ENCODE results near the gene ZNF524. TPM values are rescaled to one million over a fixed set of nuclear protein-coding genes. Genes with fewer than 3 reads are reported as not detected.
A peak's percentile ranks its signal among the peaks of the same experiment; 100 is the strongest.

The ZNF524 gene
- polyA plus RNA-seq, 1 of the 3 experiments (the other 2 are of a cell fraction) = 7.3 TPM

- H3K4me2 ChIP-seq = peak overlapping the region; percentile 96
- H2AFZ ChIP-seq (ENCODE audit: low read depth) = peak overlapping the region; percentile 83; the same call in 1 of the 2 replicates
- H3K4me1 ChIP-seq (ENCODE audit: control insufficient read depth in 1 of 2, insufficient read depth in 2 of 2, low read depth in 1 of 2, low read length in 1 of 2) = peaks cover 13 to 42% of the 10 kb centered on the region in 2 experiments; a peak in 2 of 4 replicates
- TF ChIP-seq ZBTB33 (IDR thresholded peaks at IDR 0.05; ENCODE audit: borderline replicate concordance, low read depth) = no peak
- no peak for TF ChIP-seq YY1 (IDR thresholded peaks at IDR 0.05; ENCODE audit: low read depth)
- TF ChIP-seq FOXJ3 (CRISPR knock-in tag; IDR thresholded peaks at IDR 0.05) = no peak
- no peak for TF ChIP-seq NRF1 (IDR thresholded peaks at IDR 0.05; ENCODE audit: low read depth, low read length)
- TF ChIP-seq FOXM1 (IDR thresholded peaks at IDR 0.05; ENCODE audit: low read depth) = no peak
- CTCF ChIA-PET = interaction anchor here (1.0 to 4.5 kb wide), 5 partner anchors 9 to 506 kb away, joined by 4 to 30 read pairs (median 5); partner anchors contain the start of gene ZNF865
- no peaks in the 10 kb centered on the region for H4K20me1 ChIP-seq (ENCODE audit: insufficient read depth)
- peak overlapping the region; percentile 77 for H3K9ac ChIP-seq
- H3K9me2 ChIP-seq = no peaks in the 10 kb centered on the region
- no peaks in the 10 kb centered on the region for H3K9me3 ChIP-seq
- H3K27me3 ChIP-seq (ENCODE audit: insufficient read depth) = no peaks in the 10 kb centered on the region
- POLR2A ChIA-PET = interaction anchor here (0.9 kb wide), 1 partner anchor 23 kb away, joined by 4 read pairs; the partner anchor contains the start of gene ZNF784
- peaks cover 49% of the 10 kb centered on the region for H3K79me2 ChIP-seq (ENCODE audit: insufficient read depth)
- H3K4me3 ChIP-seq (ENCODE audit: low read depth in 2 of 2, low read length in 1 of 2) = peak overlapping the region; percentile 77 to 82
- WGBS (ENCODE audit: low lambda C conversion rate) = 57% methylated on average over 13 of the region's 14 CpGs
- peaks cover 3 to 27% of the 10 kb centered on the region in 2 experiments for H3K36me3 ChIP-seq (replicated peaks in 1 of 2; ENCODE audit: control insufficient read depth in 1 of 2, insufficient read depth in 2 of 2, low read length in 1 of 2)
- peak; percentile 23 for DNase-seq
- H3F3A ChIP-seq (replicated peaks; ENCODE audit: insufficient read depth) = peaks cover 17% of the 10 kb centered on the region
- H3K27ac ChIP-seq (ENCODE audit: low read depth in 2 of 2, low read length in 1 of 2) = peak overlapping the region; percentile 27 to 94; a peak in 3 of 4 replicates
Measured at GRCh38 chr19:55646889-55647731, 47.0 kb downstream of the ZNF524 start.

- H3K79me2 ChIP-seq (ENCODE audit: insufficient read depth) = peaks cover 41% of the 10 kb centered on the region
- no peaks in the 10 kb centered on the region for H3K27me3 ChIP-seq (ENCODE audit: insufficient read depth)
- WGBS (ENCODE audit: low lambda C conversion rate) = 18% methylated on average over 8 of the region's 87 CpGs
- peaks cover 3 to 30% of the 10 kb centered on the region in 2 experiments for H3K36me3 ChIP-seq (replicated peaks in 1 of 2; ENCODE audit: control insufficient read depth in 1 of 2, insufficient read depth in 2 of 2, low read length in 1 of 2)
- peak; percentile 93 for DNase-seq
- peak within 1 kb of the TSS; percentile 96 for H3K4me2 ChIP-seq
- H3K4me3 ChIP-seq (ENCODE audit: low read depth in 2 of 2, low read length in 1 of 2) = peak within 1 kb of the TSS; percentile 77 to 82
- no peaks in the 10 kb centered on the region for H3K9me3 ChIP-seq
- H3K27ac ChIP-seq (ENCODE audit: low read depth in 2 of 2, low read length in 1 of 2) = peak within 1 kb of the TSS; percentile 27 to 94; a peak in 3 of 4 replicates
- H3K4me1 ChIP-seq (ENCODE audit: control insufficient read depth in 1 of 2, insufficient read depth in 2 of 2, low read depth in 1 of 2, low read length in 1 of 2) = peaks cover 8 to 36% of the 10 kb centered on the region in 2 experiments; a peak in 2 of 4 replicates
- peaks cover 17% of the 10 kb centered on the region for H3F3A ChIP-seq (replicated peaks; ENCODE audit: insufficient read depth)
- no peaks in the 10 kb centered on the region for H4K20me1 ChIP-seq (ENCODE audit: insufficient read depth)
- H2AFZ ChIP-seq (ENCODE audit: low read depth) = peak within 1 kb of the TSS; percentile 83; the same call in 1 of the 2 replicates
- POLR2A ChIA-PET = interaction anchor here (0.9 kb wide), 1 partner anchor 23 kb away, joined by 4 read pairs; the partner anchor contains the start of gene ZNF784
- CTCF ChIA-PET = interaction anchor here (1.0 to 4.5 kb wide), 5 partner anchors 10 to 507 kb away, joined by 4 to 30 read pairs (median 5); partner anchors contain the start of gene ZNF865
- no peaks in the 10 kb centered on the region for H3K9me2 ChIP-seq
- H3K9ac ChIP-seq = peak within 1 kb of the TSS; percentile 77
- TF ChIP-seq FOSL2 (IDR thresholded peaks at IDR 0.05; ENCODE audit: borderline replicate concordance, low read depth) (no peak), TEAD4 (IDR thresholded peaks at IDR 0.05; ENCODE audit: borderline replicate concordance, insufficient read depth) (0 out of 2 replicates have a peak, but pooled peaks have one; percentile 28), REST (IDR thresholded peaks at IDR 0.05; ENCODE audit: low read depth, low read length) (0 out of 2 replicates have a peak, but pooled peaks have one; percentile 4), YY1 (IDR thresholded peaks at IDR 0.05; ENCODE audit: low read depth) (no peak; the same call in 1 of the 2 replicates), IRF3 (IDR thresholded peaks at IDR 0.05; ENCODE audit: low read depth, low read length) (peak; percentile 86), RXRA (IDR thresholded peaks at IDR 0.05; ENCODE audit: borderline replicate concordance, low read depth) (no peak), PBX3 (IDR thresholded peaks at IDR 0.05) (0 out of 2 replicates have a peak, but pooled peaks have one; percentile 6), NFIC (IDR thresholded peaks at IDR 0.05; ENCODE audit: borderline replicate concordance) (peak; percentile 22; the same call in 1 of the 2 replicates), SIN3A (IDR thresholded peaks at IDR 0.05; ENCODE audit: borderline replicate concordance, low read depth, low read length) (no peak), MXI1 (IDR thresholded peaks at IDR 0.05; ENCODE audit: low read depth, low read length) (no peak)
Measured at GRCh38 chr19:55647732-55648584, 47.9 kb downstream of the ZNF524 start, which contains the start of gene CCDC106. CCDC106 (plus strand) TSS chr19:55648212; CDS start chr19:55649047, 835 bp downstream.
